ENCODE measurements around the gene ULK4.

- TF ChIP-seq POLR2A (IDR thresholded peaks at IDR 0.05), result no peak
- TF ChIP-seq CTCF (IDR thresholded peaks at IDR 0.05), result no peak
These were observed 605.1 kb downstream of the ULK4 start for GRCh38 chr3:41356775-41357174.

Measured in lower leg skin (tissue), 3 donors.